CD4-positive, alpha-beta T cell treated with Interleukin-6 for 4 hours (primary cell): ENCODE results near the gene CNTN2.

Source experiments
- DNase-seq: peaks from one replicate; pipeline ENCODE4 v3.0.0-alpha.2; 2020; ENCODE audit warnings: mixed read lengths

The CNTN2 gene

DNA sequence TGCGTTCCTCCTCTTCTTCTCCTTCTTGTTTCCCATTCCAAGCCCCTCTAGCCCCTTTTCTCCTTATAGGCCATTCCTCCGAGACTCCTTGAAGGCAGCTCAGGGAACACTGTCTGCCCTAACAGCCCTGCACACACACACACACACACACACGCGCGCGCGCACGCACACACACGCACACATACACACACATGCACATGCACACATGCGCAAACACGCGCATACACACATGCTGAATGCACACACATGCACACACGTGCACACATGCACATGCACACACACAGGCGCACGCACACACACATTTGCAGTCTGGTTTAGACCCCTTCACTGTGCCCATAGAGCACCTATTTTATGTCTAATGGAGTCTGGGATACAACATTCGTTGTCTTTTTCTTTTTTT is 17.8 kb upstream of the CNTN2 start:
- DNase-seq = no peak

- DNase-seq = no peak
Measured at GRCh38 chr1:205026181-205026580, 16.8 kb upstream of the CNTN2 start.

DNA sequence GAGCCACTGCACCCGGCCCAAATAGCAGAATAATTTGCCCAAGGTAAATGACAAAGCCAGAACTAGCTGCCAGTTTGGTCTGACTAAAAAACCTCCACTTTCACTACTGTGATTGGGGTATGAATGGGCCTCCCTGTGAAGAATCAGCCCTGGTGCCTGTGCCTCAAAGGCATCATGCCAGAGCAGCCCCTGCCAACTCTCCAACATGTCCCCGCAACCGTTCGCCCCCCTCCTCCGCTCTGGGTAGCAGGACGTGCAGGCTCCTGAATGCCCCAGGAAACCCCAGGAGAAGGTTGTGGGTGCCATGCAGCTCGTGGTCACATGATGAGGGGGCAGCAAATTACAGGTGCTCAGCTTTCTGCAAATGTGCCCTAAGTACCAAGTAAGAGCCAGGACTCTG is 14.6 kb upstream of the CNTN2 start:
- no peak for DNase-seq

GRCh38 chr1:205028924-205029323 is 14.1 kb upstream of the CNTN2 start:
- DNase-seq = no peak

- DNase-seq = no peak
Measured at GRCh38 chr1:205030241-205030640, 12.8 kb upstream of the CNTN2 start.

DNA sequence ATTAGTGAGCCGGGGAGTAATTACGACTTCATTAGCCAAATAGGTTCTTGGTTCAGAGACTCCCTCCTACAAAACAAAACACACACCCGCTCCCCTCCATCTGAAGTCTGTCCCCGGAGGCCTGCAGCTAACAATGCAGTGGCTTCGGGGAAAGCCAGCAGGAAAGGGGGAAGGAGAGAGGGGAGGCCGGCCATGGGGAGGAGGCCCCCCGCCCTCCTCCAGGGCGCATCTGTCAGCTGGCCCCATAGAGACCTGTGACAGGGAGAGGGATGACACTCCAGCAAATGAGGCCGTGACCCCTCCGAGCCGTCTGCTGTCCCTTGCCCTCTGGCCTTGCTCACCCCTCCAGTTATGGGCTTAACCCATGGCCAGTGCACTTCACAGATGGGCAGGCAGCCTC is 12.1 kb upstream of the CNTN2 start:
- no peak for DNase-seq

GRCh38 chr1:205032508-205032907 is 10.5 kb upstream of the CNTN2 start:
- DNase-seq = no peak

GRCh38 chr1:205037539-205037938 is 5.5 kb upstream of the CNTN2 start:
- DNase-seq = no peak

GRCh38 chr1:205038132-205038786 is 4.8 kb upstream of the CNTN2 start:
- no peak for DNase-seq

- no peak for DNase-seq
Measured at GRCh38 chr1:205041001-205041715, 1.9 kb upstream of the CNTN2 start.

GRCh38 chr1:205041998-205042910 is 758 bp upstream of the CNTN2 start:
- no peak for DNase-seq

DNA sequence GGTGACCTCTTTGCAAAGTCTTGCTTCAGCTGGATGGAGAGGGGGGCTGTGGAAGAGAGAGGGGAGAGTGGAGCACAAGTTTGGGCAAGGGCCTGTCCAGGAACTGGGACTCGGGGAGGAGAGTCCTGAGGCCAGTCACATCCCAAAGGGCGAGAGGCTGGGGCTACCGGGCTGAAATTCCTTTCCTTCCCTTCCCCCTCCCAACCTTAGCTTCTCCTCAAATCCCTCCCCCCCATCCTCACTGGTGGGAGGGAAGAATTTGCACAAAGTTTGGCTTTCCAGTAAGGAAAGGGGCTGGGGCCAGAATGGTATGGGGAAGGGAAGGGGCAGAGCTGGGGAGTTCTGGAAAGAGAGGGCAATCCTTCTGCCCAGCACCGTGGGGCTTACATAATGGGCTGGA is 854 bp downstream of the CNTN2 start:
- DNase-seq = no peak

- DNase-seq = no peak
Measured at GRCh38 chr1:205044741-205045140, 1.7 kb downstream of the CNTN2 start.

DNA sequence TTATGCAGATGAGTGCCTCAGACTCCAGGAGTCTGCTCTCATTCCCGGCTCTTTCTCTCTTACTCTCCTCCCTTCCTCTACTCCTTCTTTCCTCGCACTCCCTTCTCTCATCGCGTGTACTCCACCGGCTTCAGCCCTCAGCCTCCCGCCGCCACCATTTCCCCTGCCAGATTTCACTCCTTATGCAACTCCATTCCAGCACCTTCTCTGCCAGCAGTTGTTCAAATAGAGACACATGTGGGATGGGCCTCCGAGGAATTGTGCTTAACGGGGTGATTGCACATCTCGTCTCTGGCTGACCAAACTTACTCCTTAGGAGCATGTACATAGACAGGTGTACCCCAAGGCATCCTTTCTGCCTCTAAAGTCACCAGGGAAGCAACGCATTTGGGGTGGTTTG is 2.1 kb downstream of the CNTN2 start:
- no peak for DNase-seq

DNA sequence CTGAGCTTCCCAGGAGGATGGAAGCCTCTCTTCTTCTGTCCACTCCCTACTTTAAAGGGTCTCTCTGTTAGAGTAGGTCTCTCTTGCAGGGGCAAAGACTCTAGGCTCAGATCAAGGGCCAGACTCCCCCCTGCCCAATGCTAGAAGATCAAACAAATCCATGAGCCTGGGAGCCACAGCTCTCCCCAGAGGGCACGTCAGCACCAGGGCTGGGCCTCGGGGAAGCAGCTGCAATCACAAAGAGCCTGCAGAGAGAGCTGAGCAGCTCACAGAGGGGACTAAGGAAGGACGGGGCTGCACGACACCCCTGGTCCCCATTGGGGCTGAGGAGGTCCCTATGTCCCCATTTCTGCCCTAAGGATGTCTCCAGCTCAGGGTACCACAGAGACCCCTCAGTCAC is 3.9 kb downstream of the CNTN2 start:
- no peak for DNase-seq

DNA sequence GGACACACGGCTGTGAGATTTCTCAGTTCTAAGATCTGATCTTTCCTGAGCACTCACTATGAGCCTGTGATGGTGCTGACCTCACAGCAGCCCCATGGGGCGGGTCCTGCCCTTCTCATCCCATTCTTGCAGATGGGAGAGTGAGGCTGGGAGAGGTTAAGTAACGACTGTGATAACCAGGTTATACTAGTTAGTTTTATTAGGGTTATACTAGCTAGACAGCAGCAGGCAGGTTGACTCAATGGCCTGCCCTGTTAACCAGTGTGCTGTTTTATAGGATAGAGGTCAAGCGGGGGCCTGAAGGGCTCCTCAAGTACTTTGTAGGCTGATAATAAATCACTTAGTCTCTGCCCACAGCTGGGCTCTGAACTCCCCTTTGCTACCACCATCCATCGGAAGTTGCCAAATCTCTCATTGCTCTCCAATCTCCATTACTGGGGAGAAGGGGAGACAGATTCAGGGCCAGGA is 4.8 kb downstream of the CNTN2 start:
- DNase-seq = no peak

DNA sequence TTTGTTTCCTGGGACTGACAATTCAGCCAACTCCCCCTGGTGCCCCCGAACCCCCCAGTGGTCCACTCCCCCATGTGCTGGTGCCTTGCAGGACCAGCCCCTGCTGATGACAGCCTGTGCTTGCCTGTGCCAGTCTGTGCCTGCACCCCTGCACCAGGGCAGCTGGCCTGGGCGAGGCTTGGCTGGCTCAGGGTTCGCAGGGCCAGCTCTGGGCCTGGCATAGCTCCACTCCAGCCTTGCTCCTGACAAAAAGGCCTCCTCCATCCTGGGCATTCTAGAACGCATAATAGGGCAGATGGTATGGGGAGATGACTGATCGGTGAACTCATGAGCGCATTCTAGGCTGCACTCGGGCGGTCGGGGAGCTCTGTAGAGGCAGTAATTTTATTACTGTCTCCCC is 5.4 kb downstream of the CNTN2 start:
- no peak for DNase-seq

DNA sequence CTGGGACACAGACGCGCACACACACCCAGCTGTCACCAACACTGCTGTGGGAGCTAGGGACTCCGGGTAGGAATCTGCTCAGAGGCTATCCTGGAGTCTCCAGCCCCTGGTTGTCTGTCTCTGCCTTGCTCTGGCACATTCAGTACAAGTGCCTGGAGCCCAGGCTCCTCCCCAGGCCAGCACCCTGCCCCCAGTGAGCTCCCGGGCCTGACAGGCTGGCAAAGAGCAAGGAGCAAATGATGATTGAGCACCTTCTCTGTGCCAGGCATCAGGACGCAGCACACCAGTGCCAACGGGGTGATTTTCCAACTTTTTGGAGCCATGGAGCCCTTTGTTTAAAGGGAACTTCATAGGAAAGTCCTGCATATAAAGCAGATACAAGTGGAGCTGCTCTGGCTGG is 6.5 kb downstream of the CNTN2 start:
- DNase-seq = no peak

DNA sequence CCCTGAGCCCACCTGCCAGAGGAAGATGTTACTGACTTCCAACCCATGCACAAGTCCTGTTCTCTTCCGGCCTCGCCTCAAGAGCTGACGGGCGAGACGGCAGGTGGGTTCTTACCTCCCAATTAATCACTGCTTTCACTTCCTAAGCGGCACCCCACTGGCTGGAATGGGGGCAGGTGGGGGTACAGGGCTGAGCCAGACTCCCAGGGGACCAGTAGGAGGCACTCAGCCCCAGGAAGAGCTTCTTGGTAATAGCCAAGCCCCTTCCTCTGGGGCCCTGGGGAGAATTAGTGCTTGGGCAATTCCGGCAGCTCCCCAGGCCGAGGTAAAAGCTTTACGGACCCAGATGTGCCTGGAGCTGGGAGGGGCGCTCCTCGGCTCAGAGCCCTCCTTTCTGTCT is 9.7 kb downstream of the CNTN2 start:
- no peak for DNase-seq

DNA sequence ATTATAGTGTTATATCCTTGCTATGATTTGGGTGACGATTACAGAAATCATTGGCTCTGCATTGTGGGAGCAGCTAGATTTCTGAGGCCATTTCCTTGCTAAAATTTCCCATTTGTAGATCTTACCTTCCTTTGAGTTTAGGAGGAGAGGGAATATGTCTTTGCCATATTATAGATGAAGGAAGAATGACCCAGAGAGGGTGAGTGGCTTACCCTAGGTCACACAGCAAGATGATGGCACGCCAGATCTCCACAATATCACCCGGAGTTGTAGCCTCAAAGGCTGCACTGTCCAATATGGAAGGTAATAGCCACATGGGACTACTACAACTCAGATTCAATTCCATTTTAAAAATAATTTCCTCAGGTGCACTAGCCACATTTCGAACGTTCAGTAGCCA is 10.3 kb downstream of the CNTN2 start:
- DNase-seq = no peak

DNA sequence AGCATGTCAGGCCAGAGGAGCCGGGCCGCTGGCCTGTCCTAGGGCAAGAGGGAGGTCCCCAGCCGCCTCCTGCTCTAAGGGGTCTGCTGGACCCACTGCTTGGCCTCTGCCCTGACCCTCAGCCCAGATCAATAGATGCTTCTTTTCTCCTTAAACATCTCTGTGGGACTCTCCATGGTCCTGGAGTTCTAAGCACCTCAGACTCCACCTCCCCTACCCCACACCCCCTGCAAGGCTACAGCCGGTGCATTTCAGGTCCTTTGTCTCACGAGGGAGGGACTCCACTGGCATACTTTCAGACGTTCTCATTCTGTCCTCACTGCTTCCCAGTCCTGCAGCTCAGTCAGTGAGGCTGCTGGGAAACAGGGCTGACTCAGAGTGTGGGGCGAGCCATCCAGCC is 11.0 kb downstream of the CNTN2 start:
- DNase-seq = no peak

DNA sequence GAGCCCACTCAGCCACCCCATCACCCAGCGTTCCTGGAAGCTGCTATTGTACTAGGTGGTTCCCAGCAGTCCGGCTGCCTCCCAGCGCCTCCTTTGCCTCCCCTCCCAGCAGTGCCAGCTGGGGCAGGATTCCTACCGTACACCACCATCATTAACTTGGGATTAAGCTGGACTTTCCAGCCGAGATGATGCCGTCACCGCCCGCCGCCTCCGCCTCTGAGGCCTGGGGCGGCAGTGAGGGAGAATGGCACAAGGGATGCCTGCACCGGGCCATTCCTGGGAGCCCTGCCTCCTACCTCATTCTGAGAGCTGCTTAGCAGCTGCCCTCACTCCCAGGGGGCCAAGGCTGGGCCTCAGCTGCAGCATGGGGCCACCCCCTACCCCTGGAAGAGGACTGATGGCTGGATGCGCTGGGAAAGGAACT is 13.2 kb downstream of the CNTN2 start:
- no peak for DNase-seq

DNA sequence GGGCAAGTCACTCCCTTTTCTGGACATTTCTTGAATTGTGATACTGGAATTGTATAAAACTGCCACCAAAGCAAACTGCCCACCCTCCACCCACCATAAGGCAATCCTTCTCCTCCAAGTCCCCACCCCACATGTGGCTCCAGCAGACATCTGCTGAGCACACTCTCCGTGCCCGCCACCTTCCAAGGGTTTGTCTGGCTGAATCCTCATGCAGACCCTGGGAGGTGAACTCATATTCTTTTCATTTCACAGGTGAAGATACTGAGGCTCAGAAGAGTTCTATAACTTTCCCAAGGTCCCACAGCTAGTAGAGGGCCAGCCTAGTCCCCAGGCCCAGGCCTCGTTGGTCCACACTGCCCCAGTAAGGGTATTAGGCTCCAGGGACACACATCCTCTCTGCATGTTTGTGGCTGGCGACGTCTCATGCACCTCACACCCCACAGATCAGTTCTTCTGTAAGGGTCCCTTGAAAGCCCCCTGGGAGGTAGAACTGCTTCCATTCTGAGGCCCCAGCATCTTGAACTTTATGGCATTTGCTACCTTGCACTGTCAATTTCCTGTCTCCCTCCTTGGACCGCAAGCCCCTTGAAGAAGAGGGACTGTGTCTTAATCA is 14.1 kb downstream of the CNTN2 start:
- no peak for DNase-seq
